Stimulated activated CD8-positive, alpha-beta memory T cell treated with anti-CD3 and anti-CD28 coated beads, Interleukin-7, amount 100 ng/mL, for 1 hour (primary cell): ENCODE results near the gene FBRSL1.

ENCODE experiments used
- DNase-seq, 2 donors: peaks; one replicate each; pipeline ENCODE4 v3.0.0-alpha.2; 2020; ENCODE audit warnings: low read depth in 2 of 2

The FBRSL1 gene

GRCh38 chr12:132496710-132497109 is 6.8 kb downstream of the FBRSL1 start:
- DNase-seq, result no peak

- DNase-seq, result no peak
These were observed 7.8 kb downstream of the FBRSL1 start for GRCh38 chr12:132497514-132498405.

DNA sequence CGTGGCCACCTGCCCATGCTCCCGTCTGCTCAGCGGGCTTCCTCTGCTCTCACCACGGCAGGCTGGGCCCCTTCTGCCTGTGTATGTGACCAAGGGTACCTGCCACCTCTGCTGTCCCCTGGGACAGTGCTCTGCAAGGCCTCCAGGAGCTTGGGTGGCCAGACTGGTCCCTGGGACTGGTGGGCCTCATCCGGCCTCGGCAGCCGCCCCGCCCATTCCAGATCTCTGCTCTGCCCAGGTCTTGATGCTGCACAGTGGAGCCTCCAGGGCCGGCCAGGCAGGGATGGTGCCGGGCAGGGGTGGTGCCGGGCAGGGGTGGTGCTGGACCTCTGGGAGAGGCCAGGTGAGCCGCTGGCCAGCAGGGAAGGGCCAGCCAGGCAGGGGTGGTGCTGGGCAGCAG is 9.0 kb downstream of the FBRSL1 start:
- DNase-seq, result no peak

- DNase-seq, result no peak
These were observed 10.3 kb downstream of the FBRSL1 start for GRCh38 chr12:132500142-132500855.

DNA sequence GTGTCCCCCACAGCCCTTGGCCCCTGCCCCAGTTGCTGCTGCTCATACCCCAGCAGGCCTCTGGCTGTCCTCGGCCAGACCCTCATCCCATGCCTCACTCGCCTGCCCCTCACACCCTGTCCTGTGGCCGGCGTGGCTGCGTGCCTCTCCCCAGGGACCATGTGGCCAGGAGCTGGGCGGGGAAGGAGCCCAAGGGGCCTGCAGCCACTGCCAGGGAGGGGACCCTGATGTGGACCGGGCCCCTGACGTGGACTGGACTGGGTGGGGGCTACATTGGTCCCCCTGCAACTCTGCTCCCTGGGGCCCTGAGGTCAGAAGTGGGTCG is 10.9 kb downstream of the FBRSL1 start:
- DNase-seq, result no peak

DNA sequence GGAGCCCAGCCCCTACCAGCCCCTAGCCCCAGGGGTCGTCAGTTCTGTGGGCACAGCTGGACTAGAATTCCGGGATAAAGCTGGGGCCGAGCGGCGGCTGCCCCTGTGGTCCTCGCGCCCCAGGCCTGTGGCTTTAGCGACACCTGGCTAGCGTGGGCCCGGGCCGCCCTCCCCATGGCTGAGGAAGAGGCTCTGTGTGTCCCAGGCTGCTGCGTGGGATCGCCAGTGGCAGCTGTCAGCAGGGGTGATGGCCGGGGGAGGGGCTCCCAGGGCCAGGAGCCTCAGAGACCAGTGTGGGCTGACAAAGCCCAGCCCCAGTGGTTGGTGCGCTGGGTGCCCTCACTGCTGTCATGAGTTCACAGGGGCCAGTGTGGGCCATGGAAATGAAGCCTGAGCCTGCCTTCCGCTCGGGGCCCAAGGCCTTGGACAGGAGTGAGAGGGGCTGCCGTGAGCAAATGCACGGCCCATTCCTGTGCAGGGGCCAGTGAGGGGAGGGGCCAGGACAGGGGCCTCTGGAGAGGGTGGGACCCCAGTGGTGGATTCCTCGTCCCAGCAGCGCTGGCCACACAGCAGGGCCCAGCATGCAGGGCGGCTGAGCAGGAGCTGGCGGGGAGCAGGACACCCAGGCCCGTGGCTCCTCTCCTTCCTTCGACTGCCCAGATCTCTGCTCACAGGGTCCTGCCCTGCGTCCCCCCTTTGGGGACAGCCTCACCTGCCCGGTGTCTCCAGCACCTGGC is 11.4 kb downstream of the FBRSL1 start:
- DNase-seq, result no peak

DNA sequence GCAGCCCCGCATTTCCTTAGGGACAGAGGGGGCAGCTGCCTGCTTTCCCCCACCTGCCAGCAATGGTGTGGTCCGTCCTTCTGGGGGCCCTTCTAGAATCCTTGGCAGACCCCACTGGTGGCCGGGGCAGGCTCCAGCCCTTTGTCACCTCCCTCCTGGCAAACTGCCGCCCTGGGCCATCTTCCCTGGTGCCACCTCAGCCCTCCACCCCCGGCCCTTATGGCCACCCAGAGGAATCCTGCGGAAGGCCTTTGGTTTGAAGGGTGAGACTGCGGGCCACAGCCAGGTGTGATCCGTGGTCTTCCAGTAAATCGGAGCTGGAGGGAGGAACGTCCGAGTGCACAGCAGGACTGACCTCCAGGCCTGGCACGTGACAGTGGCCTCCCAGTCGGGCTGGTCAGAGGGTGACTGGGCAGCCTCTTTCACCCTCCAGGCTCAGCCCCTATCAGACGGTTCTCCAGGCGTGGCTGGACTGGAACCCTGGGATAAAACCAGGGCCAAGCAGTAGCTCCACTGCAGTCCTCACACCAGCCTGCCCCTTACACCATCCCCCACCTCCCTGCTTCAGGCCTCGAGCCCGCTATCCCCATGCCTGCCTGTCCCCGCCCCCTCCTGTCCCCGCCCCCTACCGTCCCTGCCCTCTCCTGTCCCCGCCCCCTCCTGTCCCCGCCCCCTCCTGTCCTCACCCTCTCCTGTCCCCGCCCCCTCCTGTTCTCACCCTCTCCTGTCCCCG is 12.4 kb downstream of the FBRSL1 start:
- no peak for DNase-seq

- DNase-seq, result no peak
These were observed 12.9 kb downstream of the FBRSL1 start for GRCh38 chr12:132502882-132503193.

DNA sequence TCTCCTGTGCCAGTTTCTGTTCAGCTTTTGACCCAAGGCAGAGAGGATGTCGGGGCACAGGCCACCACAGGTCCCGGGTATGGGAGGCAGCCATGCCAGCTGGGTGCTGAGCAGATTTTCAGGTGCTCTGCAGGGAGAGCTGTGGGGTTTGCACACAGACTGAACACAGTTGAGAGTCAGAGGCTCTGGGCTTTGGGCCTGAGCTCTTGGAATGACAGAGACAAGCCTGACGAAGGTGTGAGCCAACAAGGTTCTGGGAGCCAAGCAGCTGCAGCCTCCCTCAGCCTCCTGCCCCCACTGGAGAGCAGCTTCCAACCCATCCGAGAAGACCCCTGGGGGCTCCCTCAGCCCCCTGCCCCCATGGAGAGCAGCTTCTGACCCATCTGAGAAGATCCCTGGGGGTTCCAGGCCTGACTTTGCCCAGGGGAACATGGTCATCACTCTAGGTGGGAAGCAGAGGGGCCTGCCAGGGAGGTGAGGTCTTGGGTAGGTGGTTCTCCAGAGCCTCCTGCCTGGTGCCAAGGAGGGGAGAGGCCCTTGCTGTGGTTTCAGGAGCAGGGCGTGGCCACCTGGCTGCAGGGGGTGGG is 13.8 kb downstream of the FBRSL1 start:
- no peak for DNase-seq

GRCh38 chr12:132505105-132505851 is 15.3 kb downstream of the FBRSL1 start:
- no peak for DNase-seq

DNA sequence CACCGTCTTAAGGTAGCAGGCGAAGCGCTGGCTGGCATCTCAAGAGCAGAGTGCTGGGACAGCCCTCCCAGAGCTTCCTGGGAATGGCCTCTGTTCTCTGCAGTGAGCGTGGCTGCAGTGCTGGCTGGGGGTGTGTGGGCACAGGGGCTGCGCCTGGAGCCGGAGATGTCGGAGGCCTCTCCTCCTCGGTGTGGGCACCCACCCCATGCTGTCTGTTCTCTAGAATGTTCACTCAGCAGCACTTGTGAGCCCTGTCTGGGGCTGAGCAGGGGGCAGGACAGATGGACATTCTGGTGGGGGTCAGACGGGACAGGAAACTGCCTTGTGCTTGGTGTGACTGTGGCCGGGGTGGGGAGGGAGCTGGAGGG is 15.9 kb downstream of the FBRSL1 start:
- no peak for DNase-seq

GRCh38 chr12:132506328-132507160 is 16.6 kb downstream of the FBRSL1 start:
- peak; percentile 9 to 22 for DNase-seq

DNA sequence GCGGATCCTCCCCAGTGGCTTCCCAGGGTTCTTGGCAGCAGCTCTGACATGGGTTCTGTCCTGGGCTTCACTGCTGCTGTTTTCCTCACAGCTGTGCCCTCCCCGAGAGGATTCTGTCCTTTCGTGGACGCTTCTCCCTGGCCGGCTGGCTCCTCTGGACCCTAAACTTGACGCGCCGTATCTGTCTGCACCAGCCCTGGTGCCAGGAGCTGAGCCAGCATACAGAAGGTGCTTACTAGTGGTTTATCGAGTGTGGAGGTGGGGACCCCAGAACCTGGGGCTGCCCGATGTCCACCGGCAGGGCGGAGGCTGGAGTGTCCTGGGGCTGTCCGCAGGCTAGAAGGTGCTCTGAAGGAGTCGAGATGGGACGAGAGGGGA is 17.2 kb downstream of the FBRSL1 start:
- no peak for DNase-seq

GRCh38 chr12:132507656-132508490 is 17.9 kb downstream of the FBRSL1 start:
- DNase-seq, result no peak

GRCh38 chr12:132508491-132508740 is 18.5 kb downstream of the FBRSL1 start:
- DNase-seq, result no peak

GRCh38 chr12:132508860-132509732 is 19.1 kb downstream of the FBRSL1 start:
- no peak for DNase-seq

GRCh38 chr12:132510111-132510724 is 20.3 kb downstream of the FBRSL1 start:
- DNase-seq, result no peak
